HepG2 (cell line): ENCODE measurements around the gene LAG3. TPM values are rescaled to one million over a fixed set of nuclear protein-coding genes. Genes with fewer than 3 reads are reported as not detected.
A peak's percentile ranks its signal among the peaks of the same experiment; 100 is the strongest.

ENCODE experiments used
- ATAC-seq: fragments of 200-7000 bp; cut with Tn5 transposase; 3 replicates; pipeline ENCODE4 v1.9.1; 2020; ENCODE audit warnings: mild to moderate bottlenecking, moderate library complexity
- Bru-seq: library from RNA; stranded (reverse); fragments of 400-500 nt; gene quantifications from one replicate; lab custom pipeline; 2021; lab: Mats Ljungman, UMichigan
- BruChase-seq, 2 experiments: library from RNA; stranded (reverse); fragments of 400-500 nt; gene quantifications; one replicate each; lab custom pipeline; 2021; lab: Mats Ljungman, UMichigan
- BruUV-seq: library from RNA; stranded (reverse); fragments of 400-500 nt; replicated peaks from 2 replicates; lab custom pipeline; 2021; lab: Mats Ljungman, UMichigan
- CTCF ChIA-PET: fragments of 300-600 bp; formaldehyde crosslinking; extraction: SDS; loops from one replicate; lab custom pipeline; 2021; ENCODE audit warnings: low total read pairs, inconsistent platforms, low intra/inter-chr PET ratio; lab: Yijun Ruan, JAX
- POLR2A ChIA-PET: fragments of 350-600 bp; sonication (Branson Sonifier 250); formaldehyde crosslinking; loops from one replicate; lab custom pipeline; 2020; ENCODE audit warnings: antibody characterized with exemption, inconsistent platforms; lab: Yijun Ruan, JAX
- DNase-seq: peaks from one replicate; pipeline ENCODE4 v3.0.0-alpha.2; 2015; ENCODE audit warnings: low spot score
- FAIRE-seq: peaks from 3 replicates; lab custom pipeline; 2011; peaks lifted over from hg19 to GRCh38; lab: Jason Lieb, UNC
- H2AFZ ChIP-seq: one replicate; pipeline ENCODE4 v1.6.1; 2011; ENCODE audit warnings: low read length, inconsistent platforms
- H3K27ac ChIP-seq: fragments of 300-600 bp; 3 replicates; pipeline ENCODE4 v1.8.0; 2011; ENCODE audit warnings: mixed run types, mild to moderate bottlenecking, mixed read lengths, low read length, inconsistent platforms; ENCODE audit not compliant: insufficient read depth; ENCODE audit errors: extremely low read length
- H3K27me3 ChIP-seq, 2 experiments: fragments of 200-600 bp in 1 of 2; 2 replicates in 1 of 2; 3 replicates in 1 of 2; pipeline versions ENCODE4 v1.6.0 to v1.8.0; 2011; ENCODE audit warnings: low read length in 2 of 2, mild to moderate bottlenecking in 2 of 2, moderate library complexity in 2 of 2, inconsistent platforms in 1 of 2; ENCODE audit not compliant: insufficient read depth in 2 of 2, control insufficient read depth in 1 of 2
- H3K36me3 ChIP-seq, 2 experiments: fragments of 200-600 bp in 1 of 2; replicated peaks in 1 of 2; 2 replicates in 1 of 2; 3 replicates in 1 of 2; pipeline versions ENCODE4 v1.5.1 to v1.8.0; 2011; ENCODE audit warnings: low read length in 2 of 2, inconsistent platforms in 1 of 2; ENCODE audit not compliant: insufficient read depth in 2 of 2, control insufficient read depth in 1 of 2
- H3K4me1 ChIP-seq: 2 replicates; pipeline ENCODE4 v1.5.1; 2012; ENCODE audit warnings: low read length, inconsistent platforms; ENCODE audit not compliant: insufficient read depth
- H3K4me2 ChIP-seq: 2 replicates; pipeline ENCODE4 v1.6.0; 2011; ENCODE audit warnings: low read depth, low read length, inconsistent platforms
- H3K4me3 ChIP-seq, 3 experiments: fragments of 200-600 bp in 1 of 3; sonication (generic), shearing (Covaris generic) in 1 of 3; replicated peaks in 1 of 3; 2 replicates each; pipeline ENCODE4 v1.5.1; 2011 to 2016; ENCODE audit warnings: low read length in 3 of 3, inconsistent platforms in 2 of 3, low read depth in 2 of 3, mild to moderate bottlenecking in 2 of 3, control low read depth in 1 of 3, mixed read lengths in 1 of 3; ENCODE audit not compliant: insufficient read depth in 1 of 3
- H3K79me2 ChIP-seq: one replicate; pipeline ENCODE4 v1.6.1; 2011; ENCODE audit warnings: low read length, inconsistent platforms; ENCODE audit not compliant: insufficient read depth
- H3K9ac ChIP-seq: 2 replicates; pipeline ENCODE4 v1.6.0; 2011; ENCODE audit warnings: mild to moderate bottlenecking, low read depth, low read length, inconsistent platforms; ENCODE audit not compliant: insufficient read depth
- H3K9me3 ChIP-seq: 2 replicates; pipeline ENCODE4 v1.5.1; 2012; ENCODE audit warnings: mild to moderate bottlenecking, low read length
- H4K20me1 ChIP-seq: 2 replicates; pipeline ENCODE4 v1.6.0; 2011; ENCODE audit warnings: inconsistent platforms, mild to moderate bottlenecking, low read length, moderate library complexity; ENCODE audit not compliant: insufficient read depth
- HNRNPK ChIP-seq: fragments of 200-400 bp; formaldehyde crosslinking; IDR thresholded peaks from 2 replicates; pipeline ENCODE4 v1.6.1; 2018; ENCODE audit warnings: low read length, low read depth, moderate library complexity, mild to moderate bottlenecking; ENCODE audit not compliant: poor library complexity, severe bottlenecking
- PCBP1 ChIP-seq: fragments of 200-400 bp; formaldehyde crosslinking; IDR thresholded peaks from 2 replicates; pipeline ENCODE4 v1.6.1; 2017; ENCODE audit warnings: mild to moderate bottlenecking, low read depth, low read length, borderline replicate concordance
- PCBP2 ChIP-seq: fragments of 200-400 bp; formaldehyde crosslinking; optimal IDR thresholded peaks from 2 replicates; pipeline ENCODE3; 2018; ENCODE audit warnings: low read length, low read depth; ENCODE audit not compliant: poor library complexity, severe bottlenecking
- RAD51 ChIP-seq: fragments of 450-650 bp; IDR thresholded peaks from 2 replicates; pipeline ENCODE4 v1.6.1; 2016; ENCODE audit warnings: borderline replicate concordance
- RBFOX2 ChIP-seq: fragments of 200-400 bp; formaldehyde crosslinking; IDR thresholded peaks from 2 replicates; pipeline ENCODE4 v1.6.1; 2017; ENCODE audit warnings: low read depth, mild to moderate bottlenecking, low read length
- ZNF773 ChIP-seq: sonication (generic); formaldehyde crosslinking; IDR thresholded peaks from 2 replicates; pipeline ENCODE4 v1.4.0; 2020; ENCODE audit warnings: missing genetic modification reagents, borderline replicate concordance
- ZNF780A ChIP-seq: sonication (generic); formaldehyde crosslinking; IDR thresholded peaks from 2 replicates; pipeline ENCODE4 v1.8.0; 2022; ENCODE audit warnings: mild to moderate bottlenecking, missing genetic modification reagents, moderate library complexity
- WGBS: methylation state at CpG from one replicate; pipeline ENCODE4 v1.1.6; 2017; ENCODE audit warnings: low lambda C conversion rate; 5-methylcytosine and 5-hydroxymethylcytosine counted together
- in situ Hi-C: cut with HindIII; loops from 2 replicates; pipeline ENCODE4 v1.10.0; 2017; ENCODE audit warnings: low pct_unique_long_range_greater_than_20kb; ENCODE audit not compliant: extremely low pct_ligation_motif_present
- intact Hi-C: fragments of 100-400 bp; cut with micrococcal nuclease; formaldehyde crosslinking; loops from one replicate; pipeline ENCODE4 v1.10.0; 2022; ENCODE audit not compliant: unreplicated experiment
- long read RNA-seq, 2 experiments: library from RNA in 1 of 2; library from polyadenylated mRNA in 1 of 2; stranded (forward) in 1 of 2; unstranded in 1 of 2; transcript quantifications; one replicate each; pipeline ENCODE4 v2.0.0, GENCODE V29; 2019 to 2022
- polyA minus RNA-seq, 3 experiments: library from RNA; depleted of rRNA, polyadenylated mRNA; stranded (reverse); fragments of >200 nt; gene quantifications; 2 replicates each; pipeline ENCODE4 v1.2.3, GENCODE V29; 2011; ENCODE audit warnings: low replicate concordance in 1 of 3
- polyA plus RNA-seq, 8 experiments: library from polyadenylated mRNA; depleted of rRNA in 3 of 8; stranded (reverse) in 7 of 8; unstranded in 1 of 8; fragments of >200 nt; fragmentation: Illumina TruSeq in 4 of 8; extraction: Trizol in 4 of 8; gene quantifications; 2 replicates each; pipeline versions ENCODE4 v1.2.1 to v1.2.3, GENCODE V29; 2011 to 2016; ENCODE audit warnings: low read depth in 4 of 8, missing spikeins in 1 of 8, mixed read lengths in 1 of 8; ENCODE audit not compliant: insufficient read depth in 1 of 8
- total RNA-seq, 5 experiments: library from RNA; depleted of rRNA; stranded (reverse); fragments of >200 nt; fragmentation: Illumina TruSeq; extraction: Trizol; gene quantifications; 2 replicates each; pipeline ENCODE4 v1.2.3, GENCODE V29; 2016; ENCODE audit warnings: low read depth in 1 of 5
- TF ChIP-seq, protein P1 (sequence below): IDR thresholded peaks from 2 replicates; pipeline ENCODE4 v1.6.1; 2012; ENCODE audit warnings: inconsistent platforms
- TF ChIP-seq, protein P2 (sequence below): sonication (generic); formaldehyde crosslinking; IDR thresholded peaks from 2 replicates; pipeline ENCODE4 v1.8.1; 2023; ENCODE audit warnings: mild to moderate bottlenecking, inconsistent platforms, moderate library complexity, missing genetic modification reagents, borderline replicate concordance
- TF ChIP-seq, protein P3 (sequence below): IDR thresholded peaks from 2 replicates; pipeline ENCODE4 v1.6.1; 2016; ENCODE audit warnings: mild to moderate bottlenecking, missing biosample characterization, missing genetic modification reagents
- TF ChIP-seq, protein P4 (sequence below): IDR thresholded peaks from 2 replicates; pipeline ENCODE4 v1.6.1; 2016; ENCODE audit warnings: low read depth, missing genetic modification reagents, missing compliant biosample characterization

LAG3 gene
- 0.11 TPM in 1 of 2 replicates, not detected in the other for total RNA-seq (2016; rRNA removed; fragmentation: Illumina TruSeq; extraction: Trizol)
- not detected in 2 replicates for total RNA-seq (2016; cell fraction: cytosol; rRNA removed; fragmentation: Illumina TruSeq; extraction: Trizol; ENCODE audit: low read depth)
- 0.11 TPM in 1 of 2 replicates, not detected in the other for total RNA-seq (2016; cell fraction: insoluble cytoplasmic fraction; rRNA removed; fragmentation: Illumina TruSeq; extraction: Trizol)
- total RNA-seq (2016; cell fraction: membrane; rRNA removed; fragmentation: Illumina TruSeq; extraction: Trizol): 0.07 TPM in 1 of 2 replicates, not detected in the other
- 0.31 TPM in 1 of 2 replicates, not detected in the other for total RNA-seq (2016; cell fraction: nucleus; rRNA removed; fragmentation: Illumina TruSeq; extraction: Trizol)
- polyA plus RNA-seq (2011; rRNA removed): 0.26 and 0.51 TPM in 2 replicates
- polyA plus RNA-seq (2011; cell fraction: cytosol; rRNA removed): 0.08 and 0.15 TPM in 2 replicates
- polyA plus RNA-seq (2011; cell fraction: nucleus; rRNA removed): 3.5 and 3.6 TPM in 2 replicates
- 0.95 and 1.0 TPM in 2 replicates for polyA plus RNA-seq (2012)
- not detected in 2 replicates for polyA plus RNA-seq (2016; cell fraction: cytosol; fragmentation: Illumina TruSeq; extraction: Trizol; ENCODE audit: low read depth)
- not detected in 2 replicates for polyA plus RNA-seq (2016; cell fraction: insoluble cytoplasmic fraction; fragmentation: Illumina TruSeq; extraction: Trizol; ENCODE audit: low read depth)
- 0.11 TPM in 1 of 2 replicates, not detected in the other for polyA plus RNA-seq (2016; cell fraction: membrane; fragmentation: Illumina TruSeq; extraction: Trizol; ENCODE audit: low read depth)
- 1.3 and 2.2 TPM in 2 replicates for polyA plus RNA-seq (2016; cell fraction: nucleus; fragmentation: Illumina TruSeq; extraction: Trizol; ENCODE audit: insufficient read depth, low read depth)
- polyA minus RNA-seq (2011; rRNA and poly(A)+ RNA removed; ENCODE audit: low replicate concordance): 0.08 and 0.54 TPM in 2 replicates
- not detected in 2 replicates for polyA minus RNA-seq (2011; cell fraction: cytosol; rRNA and poly(A)+ RNA removed)
- 0.90 and 2.0 TPM in 2 replicates for polyA minus RNA-seq (2011; cell fraction: nucleus; rRNA and poly(A)+ RNA removed)
- percentile 34 among the genes with signal in this experiment for Bru-seq, nascent RNA
- BruChase-seq, experiment 1, labeled RNA remaining after a 6-hour chase: percentile 42 among the genes with signal in this experiment
- percentile 38 among the genes with signal in this experiment for BruChase-seq, experiment 2, labeled RNA remaining after a 2-hour chase
- long read RNA-seq, experiment 1: 0 reads
- long read RNA-seq, experiment 2, partial matches to known transcripts: 0 of 1 reads
- long read RNA-seq, experiment 2, other reads (novel, unspliced or antisense): 0 of 1 reads

DNA sequence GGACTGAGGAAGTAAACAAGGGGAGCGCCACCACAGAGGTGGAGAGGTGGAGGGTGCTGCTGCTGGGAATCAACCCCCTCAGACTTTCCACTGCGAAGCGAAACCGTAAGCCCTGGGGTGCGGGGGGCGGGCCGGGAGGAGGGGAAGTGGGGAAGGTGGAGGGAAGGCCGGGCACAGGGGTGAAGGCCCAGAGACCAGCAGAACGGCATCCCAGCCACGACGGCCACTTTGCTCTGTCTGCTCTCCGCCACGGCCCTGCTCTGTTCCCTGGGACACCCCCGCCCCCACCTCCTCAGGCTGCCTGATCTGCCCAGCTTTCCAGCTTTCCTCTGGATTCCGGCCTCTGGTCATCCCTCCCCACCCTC lies at the start of gene LAG3:
Gene LAG3 (plus strand): TSS at position 190 of the 365 bp plus-strand sequence. CDS start 333 bp downstream, outside the sequence.
- ATAC-seq (no peak), FAIRE-seq (no peak), DNase-seq (no peak)
- Histone ChIP-seq H3K4me3 (no peak within 1 kb of the TSS), H3K36me3 (peaks cover 0 to 11% of the 10 kb centered on the region in 2 experiments; a peak in 1 of 5 replicates), H3K9me3 (no peaks in the 10 kb centered on the region), H3K4me1 (peaks cover 82% of the 10 kb centered on the region), H4K20me1 (0 out of 2 replicates have a peak, but pooled peaks cover 6% of the 10 kb centered on the region), H3K79me2 (peaks cover 15% of the 10 kb centered on the region), H2AFZ (no peak within 1 kb of the TSS), H3K27ac (no peak within 1 kb of the TSS), H3K4me2 (no peak within 1 kb of the TSS), H3K9ac (no peak within 1 kb of the TSS), H3K27me3 (no peaks in the 10 kb centered on the region)
- in situ Hi-C loops: no loop called here
- ChIA-PET CTCF (no interaction called here), POLR2A (interaction anchor here (8.3 kb wide), 1 partner anchor 19 kb away, joined by 162 read pairs; the partner anchor contains the start of gene MLF2)
- 75% methylated on average over 13 of the region's 15 CpGs for WGBS
- BruUV-seq: no TSS peak
- intact Hi-C loops: no loop called here
- TF ChIP-seq HNRNPK (peak; percentile 55), ZNF773 (CRISPR knock-in tag) (no peak), RAD51 (no peak), PCBP1 (peak; percentile 73; the same call in 1 of the 2 replicates), ZNF780A (CRISPR knock-in tag) (no peak), PCBP2 (no peak), RBFOX2 (peak; percentile 39; the same call in 1 of the 2 replicates)
- TF ChIP-seq, protein P1, sequence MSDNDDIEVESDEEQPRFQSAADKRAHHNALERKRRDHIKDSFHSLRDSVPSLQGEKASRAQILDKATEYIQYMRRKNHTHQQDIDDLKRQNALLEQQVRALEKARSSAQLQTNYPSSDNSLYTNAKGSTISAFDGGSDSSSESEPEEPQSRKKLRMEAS: 0 out of 2 replicates have a peak, but pooled peaks have one; percentile 7
- TF ChIP-seq, protein P2, sequence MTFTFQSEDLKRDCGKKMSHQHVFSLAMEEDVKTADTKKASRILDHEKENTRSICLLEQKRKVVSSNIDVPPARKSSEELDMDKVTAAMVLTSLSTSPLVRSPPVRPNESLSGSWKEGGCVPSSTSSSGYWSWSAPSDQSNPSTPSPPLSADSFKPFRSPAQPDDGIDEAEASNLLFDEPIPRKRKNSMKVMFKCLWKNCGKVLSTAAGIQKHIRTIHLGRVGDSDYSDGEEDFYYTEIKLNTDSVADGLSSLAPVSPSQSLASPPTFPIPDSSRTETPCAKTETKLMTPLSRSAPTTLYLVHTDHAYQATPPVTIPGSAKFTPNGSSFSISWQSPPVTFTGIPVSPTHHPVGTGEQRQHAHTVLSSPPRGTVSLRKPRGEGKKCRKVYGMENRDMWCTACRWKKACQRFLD: no peak
- TF ChIP-seq, protein P3, sequence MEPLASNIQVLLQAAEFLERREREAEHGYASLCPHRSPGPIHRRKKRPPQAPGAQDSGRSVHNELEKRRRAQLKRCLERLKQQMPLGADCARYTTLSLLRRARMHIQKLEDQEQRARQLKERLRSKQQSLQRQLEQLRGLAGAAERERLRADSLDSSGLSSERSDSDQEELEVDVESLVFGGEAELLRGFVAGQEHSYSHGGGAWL (CRISPR knock-in tag): no peak
- TF ChIP-seq, protein P4, sequence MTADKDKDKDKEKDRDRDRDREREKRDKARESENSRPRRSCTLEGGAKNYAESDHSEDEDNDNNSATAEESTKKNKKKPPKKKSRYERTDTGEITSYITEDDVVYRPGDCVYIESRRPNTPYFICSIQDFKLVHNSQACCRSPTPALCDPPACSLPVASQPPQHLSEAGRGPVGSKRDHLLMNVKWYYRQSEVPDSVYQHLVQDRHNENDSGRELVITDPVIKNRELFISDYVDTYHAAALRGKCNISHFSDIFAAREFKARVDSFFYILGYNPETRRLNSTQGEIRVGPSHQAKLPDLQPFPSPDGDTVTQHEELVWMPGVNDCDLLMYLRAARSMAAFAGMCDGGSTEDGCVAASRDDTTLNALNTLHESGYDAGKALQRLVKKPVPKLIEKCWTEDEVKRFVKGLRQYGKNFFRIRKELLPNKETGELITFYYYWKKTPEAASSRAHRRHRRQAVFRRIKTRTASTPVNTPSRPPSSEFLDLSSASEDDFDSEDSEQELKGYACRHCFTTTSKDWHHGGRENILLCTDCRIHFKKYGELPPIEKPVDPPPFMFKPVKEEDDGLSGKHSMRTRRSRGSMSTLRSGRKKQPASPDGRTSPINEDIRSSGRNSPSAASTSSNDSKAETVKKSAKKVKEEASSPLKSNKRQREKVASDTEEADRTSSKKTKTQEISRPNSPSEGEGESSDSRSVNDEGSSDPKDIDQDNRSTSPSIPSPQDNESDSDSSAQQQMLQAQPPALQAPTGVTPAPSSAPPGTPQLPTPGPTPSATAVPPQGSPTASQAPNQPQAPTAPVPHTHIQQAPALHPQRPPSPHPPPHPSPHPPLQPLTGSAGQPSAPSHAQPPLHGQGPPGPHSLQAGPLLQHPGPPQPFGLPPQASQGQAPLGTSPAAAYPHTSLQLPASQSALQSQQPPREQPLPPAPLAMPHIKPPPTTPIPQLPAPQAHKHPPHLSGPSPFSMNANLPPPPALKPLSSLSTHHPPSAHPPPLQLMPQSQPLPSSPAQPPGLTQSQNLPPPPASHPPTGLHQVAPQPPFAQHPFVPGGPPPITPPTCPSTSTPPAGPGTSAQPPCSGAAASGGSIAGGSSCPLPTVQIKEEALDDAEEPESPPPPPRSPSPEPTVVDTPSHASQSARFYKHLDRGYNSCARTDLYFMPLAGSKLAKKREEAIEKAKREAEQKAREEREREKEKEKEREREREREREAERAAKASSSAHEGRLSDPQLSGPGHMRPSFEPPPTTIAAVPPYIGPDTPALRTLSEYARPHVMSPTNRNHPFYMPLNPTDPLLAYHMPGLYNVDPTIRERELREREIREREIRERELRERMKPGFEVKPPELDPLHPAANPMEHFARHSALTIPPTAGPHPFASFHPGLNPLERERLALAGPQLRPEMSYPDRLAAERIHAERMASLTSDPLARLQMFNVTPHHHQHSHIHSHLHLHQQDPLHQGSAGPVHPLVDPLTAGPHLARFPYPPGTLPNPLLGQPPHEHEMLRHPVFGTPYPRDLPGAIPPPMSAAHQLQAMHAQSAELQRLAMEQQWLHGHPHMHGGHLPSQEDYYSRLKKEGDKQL (CRISPR knock-in tag): no peak
